Stimulated activated CD8-positive, alpha-beta memory T cell treated with anti-CD3 and anti-CD28 coated beads, Interleukin-15, amount 100 ng/mL, for 4 hours (primary cell): ENCODE data around the gene MOSPD3.

Source experiments
- DNase-seq, 2 donors: peaks; one replicate each; pipeline ENCODE4 v3.0.0-alpha.2; 2020; ENCODE audit warnings: low read depth in 2 of 2

MOSPD3 gene

GRCh38 chr7:100590077-100590737 lies 22.1 kb upstream of the MOSPD3 start:
- no peak for DNase-seq

- no peak for DNase-seq
Measured at GRCh38 chr7:100591596-100591995, 20.7 kb upstream of the MOSPD3 start.

GRCh38 chr7:100595188-100595587 lies 17.2 kb upstream of the MOSPD3 start:
- no peak for DNase-seq

GRCh38 chr7:100598425-100598824 lies 13.9 kb upstream of the MOSPD3 start:
- no peak for DNase-seq

GRCh38 chr7:100599911-100600729 lies 12.2 kb upstream of the MOSPD3 start:
- DNase-seq: no peak

GRCh38 chr7:100600730-100601038 lies 11.7 kb upstream of the MOSPD3 start:
- no peak for DNase-seq

GRCh38 chr7:100602889-100603725 lies 9.2 kb upstream of the MOSPD3 start:
- DNase-seq: no peak

- DNase-seq: no peak
Measured at GRCh38 chr7:100603726-100604027, 8.7 kb upstream of the MOSPD3 start.

GRCh38 chr7:100604028-100604975 lies 8.0 kb upstream of the MOSPD3 start:
- peak; percentile 48 to 67 for DNase-seq

GRCh38 chr7:100604976-100605911 lies 7.1 kb upstream of the MOSPD3 start:
- DNase-seq: no peak

- DNase-seq: no peak
Measured at GRCh38 chr7:100606313-100606712, 6.0 kb upstream of the MOSPD3 start.

GRCh38 chr7:100607111-100607510 lies 5.2 kb upstream of the MOSPD3 start:
- no peak for DNase-seq

- no peak for DNase-seq
Measured at GRCh38 chr7:100609958-100610357, 2.4 kb upstream of the MOSPD3 start.

GRCh38 chr7:100612730-100613390 lies 520 bp downstream of the MOSPD3 start:
- no peak for DNase-seq

GRCh38 chr7:100613412-100614175 lies 1.3 kb downstream of the MOSPD3 start:
- DNase-seq: no peak

GRCh38 chr7:100614308-100614861 lies 2.0 kb downstream of the MOSPD3 start:
- no peak for DNase-seq

- DNase-seq: no peak
Measured at GRCh38 chr7:100620239-100620638, 7.9 kb downstream of the MOSPD3 start.

GRCh38 chr7:100620804-100621203 lies 8.5 kb downstream of the MOSPD3 start:
- no peak for DNase-seq

GRCh38 chr7:100621554-100621953 lies 9.2 kb downstream of the MOSPD3 start:
- no peak for DNase-seq
